Stimulated activated CD4-positive, alpha-beta T cell treated with anti-CD3 and anti-CD28 coated beads, TNF-alpha, amount 100 ng/mL, for 48 hours (primary cell): Measurements from ENCODE around the gene ACVR1.

Experiments
- DNase-seq, 3 donors: peaks; one replicate each; pipeline ENCODE4 v3.0.0-alpha.2; 2020; ENCODE audit warnings: low read depth in 3 of 3

ACVR1 gene

DNA sequence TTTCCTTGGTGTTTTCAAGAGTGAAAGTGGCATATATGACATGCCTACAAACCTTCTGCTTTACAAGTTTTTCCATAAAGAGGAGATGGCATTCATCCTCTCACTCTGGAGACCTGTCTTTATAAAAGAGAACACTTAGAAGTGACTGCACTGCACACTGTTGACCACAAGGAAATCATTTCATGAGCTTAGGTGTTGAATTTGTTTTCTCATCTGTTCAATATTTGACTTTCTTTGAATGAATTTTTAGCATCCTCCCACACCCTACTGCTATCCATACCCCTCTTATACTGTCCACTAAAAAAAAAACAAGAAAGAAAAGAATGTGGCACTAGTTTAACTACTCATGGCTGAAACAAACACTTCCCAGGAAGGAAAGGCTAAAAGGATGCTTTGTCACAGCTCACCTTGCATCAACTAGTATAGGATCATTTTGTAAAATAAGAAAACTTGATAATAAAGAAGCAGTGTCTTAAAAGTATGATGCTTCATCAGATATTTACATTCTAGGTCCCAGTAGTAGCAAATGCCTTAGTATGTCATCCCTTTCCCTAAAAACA lies 83.0 kb downstream of the ACVR1 start:
- no peak for DNase-seq

GRCh38 chr2:157792335-157793052 lies 83.6 kb downstream of the ACVR1 start:
- no peak for DNase-seq

DNA sequence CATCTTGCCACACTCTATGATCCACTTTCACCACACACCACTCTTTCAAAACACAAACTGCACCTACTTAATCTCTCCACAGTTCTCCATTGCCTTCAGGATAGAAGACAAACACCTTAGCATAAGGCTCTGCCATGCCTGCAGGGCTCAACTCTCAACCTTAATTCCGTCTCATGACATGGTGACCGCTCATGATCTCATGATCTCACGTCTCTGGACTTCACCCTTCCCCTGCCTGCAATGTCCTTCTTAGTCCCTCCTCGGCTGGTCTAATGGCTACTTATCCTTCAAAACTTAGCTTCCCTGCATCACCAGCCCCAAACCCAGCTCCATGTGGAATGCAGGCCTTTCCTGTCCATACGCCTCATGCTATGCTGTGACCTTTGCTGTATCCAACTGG lies 85.3 kb downstream of the ACVR1 start:
- DNase-seq = no peak

- DNase-seq = no peak
Observed at GRCh38 chr2:157789933-157790511, 86.1 kb downstream of the ACVR1 start.

- no peak for DNase-seq
Observed at GRCh38 chr2:157789256-157789655, 86.9 kb downstream of the ACVR1 start.

- no peak for DNase-seq
Observed at GRCh38 chr2:157788201-157788600, 87.9 kb downstream of the ACVR1 start.

DNA sequence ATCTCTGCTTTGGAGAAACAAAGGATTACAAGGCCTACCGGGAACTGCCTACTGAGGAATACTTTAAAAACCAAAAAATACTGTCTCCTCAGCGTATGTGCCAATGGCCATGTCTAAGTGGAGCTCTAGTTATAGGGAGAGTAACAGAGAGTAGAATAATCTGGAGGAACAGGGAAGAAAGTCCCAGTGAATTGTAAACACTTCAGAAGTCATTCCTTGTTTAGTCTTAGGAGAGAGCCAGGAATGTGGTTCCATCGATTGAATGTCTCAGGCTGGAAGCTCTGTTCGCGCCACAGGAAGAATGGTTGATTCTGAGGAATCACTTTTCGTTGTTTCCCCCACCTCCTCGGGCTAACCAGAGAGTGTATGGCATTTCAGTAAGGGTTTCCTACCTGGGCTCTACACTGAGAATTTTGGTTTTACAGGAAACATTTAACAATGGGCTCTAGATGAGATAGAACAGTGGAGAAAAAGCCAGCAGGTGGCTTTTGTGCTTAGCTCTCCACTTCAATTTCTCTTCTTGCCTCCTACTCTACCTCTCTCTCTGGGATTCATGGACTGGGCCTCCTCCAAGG lies 88.7 kb downstream of the ACVR1 start:
- no peak for DNase-seq

DNA sequence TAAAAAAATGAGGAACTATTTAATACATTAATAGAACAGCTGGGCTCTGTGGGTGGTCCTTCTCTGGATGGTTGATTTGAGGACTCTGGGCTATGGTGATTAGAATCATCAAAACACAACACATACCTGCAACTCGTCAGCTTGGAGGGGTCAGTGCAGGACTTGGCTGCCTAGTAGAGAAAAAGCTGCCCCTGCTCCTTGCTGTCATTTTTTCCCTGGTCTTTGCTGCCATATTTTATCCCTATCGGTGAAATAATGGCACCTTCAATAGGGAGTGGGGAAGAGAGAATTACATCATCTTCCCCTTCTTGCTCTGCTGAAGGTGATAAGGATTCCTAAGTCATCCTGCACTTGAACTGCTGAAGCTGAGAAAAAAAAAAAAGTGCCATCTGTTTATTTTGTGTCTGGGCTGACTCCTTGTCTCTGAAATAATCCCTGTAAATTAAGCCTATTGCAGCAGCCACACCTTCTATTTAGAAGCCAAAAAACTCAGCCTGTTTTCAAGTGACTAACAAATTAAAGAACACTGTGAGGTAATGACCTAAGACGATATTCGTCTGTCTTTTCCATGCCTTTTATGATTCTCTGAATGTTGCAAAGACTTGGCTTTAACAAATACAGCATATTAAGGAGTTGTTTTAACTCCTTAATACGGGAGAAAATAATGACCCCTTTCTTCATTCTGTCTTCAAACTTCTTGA lies 89.3 kb downstream of the ACVR1 start:
- DNase-seq = no peak

GRCh38 chr2:157785866-157786662 lies 90.1 kb downstream of the ACVR1 start:
- DNase-seq = no peak

GRCh38 chr2:157785200-157785599 lies 90.9 kb downstream of the ACVR1 start:
- DNase-seq = no peak

DNA sequence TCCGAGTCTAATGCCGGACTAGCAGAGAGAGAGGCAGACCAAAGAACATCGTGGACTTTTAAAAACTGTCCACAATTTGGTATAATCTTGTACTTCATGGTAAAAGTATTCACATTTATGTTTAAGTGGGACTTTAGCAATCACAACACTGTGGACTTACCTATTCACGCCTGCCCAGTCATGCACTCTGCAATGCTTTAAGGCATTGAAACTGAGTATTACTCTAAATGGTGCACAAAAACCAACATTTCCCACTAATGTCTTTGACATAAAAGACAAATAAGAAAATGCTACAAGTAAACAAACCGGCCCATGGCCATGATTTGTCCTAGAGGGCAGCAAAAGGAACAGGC lies 91.3 kb downstream of the ACVR1 start:
- DNase-seq = no peak

- DNase-seq = no peak
Observed at GRCh38 chr2:157784169-157784822, 91.8 kb downstream of the ACVR1 start.

GRCh38 chr2:157783245-157783644 lies 92.9 kb downstream of the ACVR1 start:
- DNase-seq = no peak

- DNase-seq = no peak
Observed at GRCh38 chr2:157782057-157782845, 93.9 kb downstream of the ACVR1 start.

DNA sequence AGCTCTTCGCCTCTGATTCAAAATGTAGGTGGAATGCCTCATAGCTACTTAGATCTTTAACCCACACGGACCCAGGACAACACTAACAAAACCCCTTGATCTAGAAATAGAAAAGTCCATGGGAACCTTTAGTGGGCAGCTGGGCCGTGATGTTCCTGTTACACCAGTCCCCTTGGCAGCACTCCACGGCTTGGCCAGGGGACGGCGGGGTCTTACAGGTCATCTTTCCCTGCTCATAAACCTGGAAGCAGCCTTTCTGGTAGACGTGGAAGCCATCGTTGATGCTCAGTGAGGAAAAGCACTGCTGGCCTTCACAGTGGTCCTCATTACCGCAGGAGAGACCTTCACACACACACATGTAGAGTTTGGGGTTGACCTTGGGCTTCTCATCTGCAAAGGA lies 95.9 kb downstream of the ACVR1 start:
- DNase-seq = no peak

- no peak for DNase-seq
Observed at GRCh38 chr2:157779794-157780193, 96.3 kb downstream of the ACVR1 start.

DNA sequence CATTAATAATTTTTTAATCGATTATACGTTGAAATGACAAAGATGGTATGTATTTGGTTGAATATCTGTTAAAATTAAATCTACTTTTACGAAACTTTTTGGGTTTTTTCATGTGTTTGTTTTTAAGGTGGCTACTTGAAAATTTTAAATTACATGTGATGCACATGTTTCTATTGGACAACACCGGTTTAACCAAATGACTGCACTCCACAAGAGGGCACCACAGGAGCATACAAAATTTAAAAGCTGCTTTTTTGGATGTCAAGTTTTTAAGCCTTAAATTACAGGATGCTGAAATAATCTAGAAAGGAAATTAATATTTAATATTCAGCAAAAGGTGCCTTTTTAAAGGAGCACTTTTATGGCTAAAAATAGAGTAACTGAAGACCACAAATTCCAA lies 98.7 kb downstream of the ACVR1 start:
- DNase-seq = peak in 2 of 3 donors; percentile 24 to 26

GRCh38 chr2:157771234-157771633 lies 104.9 kb downstream of the ACVR1 start:
- DNase-seq = no peak

GRCh38 chr2:157769856-157770255 lies 106.3 kb downstream of the ACVR1 start:
- DNase-seq = no peak

DNA sequence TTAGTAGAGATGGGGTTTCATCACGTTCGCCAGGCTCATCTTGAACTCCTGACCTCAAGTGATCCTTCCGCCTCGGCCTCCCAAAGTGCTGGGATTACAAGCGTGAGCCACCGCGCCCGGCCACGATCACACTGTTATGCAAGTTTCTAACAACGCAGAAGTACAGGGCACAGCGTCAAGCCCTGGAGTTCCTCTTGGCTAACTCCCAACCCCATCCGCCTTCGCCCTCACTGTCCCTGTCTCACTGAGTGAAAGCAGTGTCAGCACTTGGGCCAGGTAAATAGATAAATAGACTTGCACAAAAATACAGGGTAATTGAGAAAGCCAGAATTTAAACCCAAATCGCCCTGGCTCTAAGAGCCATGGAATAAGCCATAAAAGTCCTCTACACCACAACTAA lies 111.7 kb downstream of the ACVR1 start:
- no peak for DNase-seq
